Activated T-cell treated with anti-CD3 and anti-CD28 coated beads for 24 hours (primary cell): ENCODE data around the gene UNC13B.
"Not testable (repeated sequence)": the region's sequence is repeated elsewhere in the genome, so short reads cannot be mapped to it uniquely, and the experiment has no call there.

Experiments used
- DNase-seq: peaks from one replicate; pipeline ENCODE4 v3.0.0-alpha.2; 2020; ENCODE audit warnings: low read depth

Gene UNC13B

DNA sequence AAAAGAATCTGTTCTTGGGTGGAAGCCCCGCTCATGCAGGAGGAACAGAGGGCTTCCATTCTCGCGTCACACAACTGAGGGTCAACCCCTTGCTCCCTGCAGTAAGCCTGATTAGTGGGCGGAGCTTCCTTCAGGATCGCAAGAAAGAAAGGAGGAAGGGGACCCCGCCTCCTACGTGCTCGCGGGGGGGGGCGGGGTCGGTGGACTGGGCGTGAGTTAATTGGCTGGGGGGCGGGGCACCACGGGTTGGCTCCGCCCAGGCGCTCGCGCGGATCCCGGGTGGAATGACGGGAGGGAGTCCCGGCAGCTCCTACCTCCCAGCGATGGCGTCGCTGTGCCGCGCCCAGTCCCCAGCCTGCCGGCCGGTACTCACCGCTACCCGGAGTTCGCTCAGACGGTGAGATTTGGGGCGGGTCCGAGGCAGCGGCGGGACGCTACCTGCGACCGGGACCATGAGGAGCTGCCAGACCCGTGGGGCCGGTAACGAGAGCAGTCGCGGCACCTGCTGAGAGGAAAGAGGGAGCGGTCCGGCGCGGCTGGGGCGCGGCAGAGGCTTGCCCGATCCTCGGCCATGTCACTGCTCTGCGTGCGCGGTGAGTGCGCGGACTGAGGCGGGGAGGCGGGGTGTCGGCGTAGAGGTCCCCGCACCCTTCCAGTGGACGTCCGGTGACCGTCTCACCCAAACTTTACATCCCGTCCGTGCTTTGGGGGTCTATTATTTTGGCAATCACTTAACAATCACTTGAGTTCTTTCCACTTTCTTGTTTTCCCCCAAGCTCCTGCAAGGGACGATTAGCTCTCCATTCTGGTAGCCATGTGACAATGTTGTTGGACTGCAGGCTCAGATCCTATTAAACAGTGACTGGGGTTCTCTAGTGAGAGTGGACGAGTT lies at the start of gene UNC13B:
Gene UNC13B, plus strand, starts transcription at position 297 of the 892 bp plus-strand sequence. Its CDS starts 275 bp downstream, at position 572.
- peak; percentile 68 for DNase-seq

- DNase-seq = no peak
Measured at GRCh38 chr9:35112257-35113020, 49.4 kb upstream of the UNC13B start.

GRCh38 chr9:35114113-35114839 lies 47.5 kb upstream of the UNC13B start:
- DNase-seq = peak; percentile 54

DNA sequence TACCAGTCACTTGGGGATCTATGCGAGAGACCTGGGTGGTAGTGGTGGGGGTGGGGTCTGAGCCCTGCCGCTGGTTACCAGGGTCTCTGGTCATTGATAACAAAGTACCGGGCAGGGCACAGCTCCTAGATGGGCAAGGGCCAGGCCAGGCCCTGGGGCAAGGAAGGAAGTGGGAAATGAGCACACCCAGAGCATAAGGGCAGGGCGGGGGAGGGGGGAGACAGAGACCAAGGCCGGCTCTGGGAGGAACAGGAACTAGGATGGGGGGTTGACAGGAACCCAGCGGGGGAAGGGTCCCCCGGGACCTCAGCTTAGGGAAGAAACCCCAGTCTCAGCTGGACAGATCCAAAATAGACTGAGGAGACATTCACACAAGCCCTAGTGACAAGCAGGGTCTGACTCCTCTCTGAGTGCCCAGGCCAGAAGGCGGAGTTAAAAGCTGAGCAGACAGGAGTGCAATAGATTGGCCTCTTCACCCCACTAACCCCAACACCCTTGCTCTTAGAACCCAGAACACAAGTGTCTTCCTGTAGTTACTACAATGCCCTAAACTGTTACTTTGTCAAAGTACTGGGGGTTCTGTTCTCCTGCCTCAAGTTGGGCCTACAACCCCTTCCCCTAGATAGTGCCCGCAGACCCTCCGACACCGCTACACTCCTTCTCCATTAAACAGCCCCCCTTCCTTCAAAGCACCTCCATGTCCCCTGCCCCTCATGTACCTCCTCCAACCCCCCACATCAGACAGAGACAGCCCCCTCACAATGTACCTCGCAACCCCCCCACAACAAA lies 46.8 kb upstream of the UNC13B start:
- DNase-seq = no peak

DNA sequence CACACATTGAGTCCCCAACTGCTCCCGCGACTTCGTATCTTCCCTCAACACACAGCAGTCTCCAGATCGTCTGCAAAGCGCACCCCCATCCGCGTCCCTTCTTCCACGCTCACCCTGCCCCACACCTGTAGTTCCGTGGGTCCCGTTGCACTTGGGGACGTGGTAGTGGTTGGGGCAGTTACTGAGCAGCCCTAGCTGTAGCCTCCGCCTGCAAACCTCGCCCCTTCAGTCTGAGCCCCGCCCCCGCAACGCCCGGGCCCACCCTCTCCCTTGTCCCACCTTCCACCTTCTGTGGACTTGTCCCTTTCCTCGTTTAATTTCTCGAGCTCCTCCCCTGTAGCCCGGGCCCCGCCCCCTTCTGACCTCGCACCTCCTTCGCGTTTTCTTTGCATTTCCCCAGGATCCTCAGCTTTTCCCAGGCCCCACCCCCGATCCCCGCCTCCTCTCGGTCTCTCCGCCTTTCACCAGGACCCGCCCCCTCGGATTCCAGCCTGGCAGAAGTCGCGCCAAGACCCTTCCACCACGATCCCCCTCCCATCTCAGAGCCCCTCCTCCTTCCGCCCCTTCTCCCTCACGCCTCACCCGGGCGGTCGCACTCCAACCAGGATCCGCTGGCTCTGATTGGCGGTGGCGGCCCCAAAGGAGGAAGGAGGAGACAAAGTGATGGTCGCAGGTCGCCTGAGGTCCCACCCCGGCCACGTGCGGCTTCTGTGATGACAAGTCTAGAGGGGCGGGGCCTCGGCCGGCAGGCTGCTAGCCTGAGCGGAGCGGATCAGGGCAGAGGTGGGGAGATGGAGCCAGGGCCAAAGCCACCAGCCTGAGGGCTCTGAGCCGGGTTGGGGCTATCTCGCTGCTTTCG lies 45.9 kb upstream of the UNC13B start, which contains the start of gene ATOSB:
Gene ATOSB, minus strand, starts transcription at position 183 of the 859 bp plus-strand sequence. CDS start 7,588 bp downstream, outside the sequence.
- DNase-seq = peak; percentile 90

DNA sequence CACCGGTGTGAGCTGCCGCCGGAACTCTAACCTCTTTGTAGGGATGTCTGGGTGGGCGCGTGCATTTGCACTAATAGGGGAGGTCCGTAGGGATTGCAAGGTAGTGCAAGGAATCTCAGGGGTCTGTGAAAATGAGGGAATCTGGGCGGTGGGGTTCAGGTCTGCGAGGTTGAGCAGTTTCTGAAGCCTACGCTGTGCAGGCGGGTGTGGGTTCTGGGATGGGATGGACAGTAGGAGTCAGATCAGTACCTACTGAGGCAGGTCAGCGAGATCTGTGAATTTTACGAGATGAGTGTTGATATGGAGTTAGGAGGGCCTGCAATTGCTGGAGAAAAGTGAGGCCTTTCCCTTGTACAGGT lies 45.3 kb upstream of the UNC13B start:
- DNase-seq = no peak

- peak; percentile 83 for DNase-seq
Measured at GRCh38 chr9:35116898-35117551, 44.8 kb upstream of the UNC13B start.

- no peak for DNase-seq
Measured at GRCh38 chr9:35134920-35135319, 26.9 kb upstream of the UNC13B start.

DNA sequence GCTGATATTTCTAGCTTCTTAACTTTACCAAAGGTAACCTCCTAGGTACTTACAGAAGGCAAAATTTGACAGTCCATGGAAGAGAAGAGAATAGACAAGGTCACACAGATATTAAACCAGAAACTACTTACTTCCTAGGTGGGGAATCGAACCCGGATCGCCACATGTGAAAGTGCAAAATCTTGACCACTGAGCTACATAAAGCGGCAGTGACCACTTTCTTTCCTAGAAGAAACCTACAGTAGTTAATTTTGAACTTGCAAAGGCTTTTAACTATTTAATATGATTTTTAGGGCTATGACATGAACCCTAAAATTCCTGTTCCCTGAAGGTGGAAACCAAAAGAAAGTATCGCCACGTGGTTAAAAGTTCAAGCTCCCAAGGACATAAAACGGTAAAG lies 25.8 kb upstream of the UNC13B start:
- no peak for DNase-seq

DNA sequence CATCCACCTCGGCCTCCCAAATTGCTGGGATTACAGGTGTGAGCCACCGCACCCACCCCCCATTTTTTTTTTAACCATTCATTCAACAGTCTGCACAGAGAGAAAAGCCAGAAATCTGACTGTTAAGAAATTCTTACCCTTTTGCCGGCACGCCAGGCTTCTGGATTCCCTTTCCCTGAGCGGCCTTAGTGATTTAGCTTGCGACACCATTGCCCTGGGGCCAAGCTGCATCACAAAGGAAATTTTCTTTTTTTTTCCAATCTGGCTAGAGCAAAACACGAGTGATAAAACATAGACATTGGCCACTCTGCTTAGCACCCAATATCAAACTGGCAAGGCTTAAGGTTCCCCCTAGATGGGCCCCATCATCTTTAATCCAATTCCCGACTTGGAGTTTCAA lies 24.9 kb upstream of the UNC13B start:
- no peak for DNase-seq

DNA sequence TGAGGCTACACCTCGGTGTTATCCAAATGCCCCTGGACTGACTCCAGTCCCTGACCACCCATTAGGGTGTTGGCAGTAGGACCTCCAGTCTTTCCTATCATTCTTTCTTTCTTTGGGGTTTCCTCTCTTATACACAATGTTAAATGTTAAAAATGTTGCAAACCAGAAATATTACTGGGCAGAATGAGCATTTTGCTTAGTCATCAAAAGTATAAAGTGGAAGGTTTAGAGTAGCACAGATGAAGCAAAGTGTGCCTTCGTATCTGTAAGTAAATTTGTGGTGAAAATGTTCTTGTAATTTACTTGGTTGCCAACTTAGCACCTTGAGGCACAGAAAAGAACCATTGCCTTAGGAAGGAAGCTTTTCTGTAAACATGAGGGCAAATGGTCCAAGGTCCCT lies 21.7 kb upstream of the UNC13B start:
- no peak for DNase-seq

DNA sequence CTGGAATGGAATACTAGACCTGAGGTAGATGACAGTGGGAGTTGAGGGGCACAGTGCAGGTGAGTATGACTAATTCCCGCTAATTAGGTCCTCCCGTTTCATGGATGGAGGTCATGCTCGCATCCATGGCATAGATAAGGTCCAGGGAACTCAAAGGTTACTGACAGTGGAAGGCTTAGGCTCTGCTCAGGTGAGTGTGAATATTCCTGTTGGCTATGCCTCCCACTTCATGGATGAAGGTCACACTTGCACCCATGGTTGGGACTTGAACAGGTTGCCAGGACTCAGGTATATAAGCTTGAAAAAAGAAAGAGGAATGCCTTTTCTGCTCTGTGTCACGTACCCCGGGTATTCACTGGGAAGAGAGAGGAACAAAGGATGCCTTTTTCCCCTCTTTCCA lies 19.8 kb upstream of the UNC13B start:
- DNase-seq = no peak

GRCh38 chr9:35147941-35148563 lies 13.8 kb upstream of the UNC13B start:
- not testable (repeated sequence) for DNase-seq

- no peak for DNase-seq
Measured at GRCh38 chr9:35152926-35153325, 8.9 kb upstream of the UNC13B start.

DNA sequence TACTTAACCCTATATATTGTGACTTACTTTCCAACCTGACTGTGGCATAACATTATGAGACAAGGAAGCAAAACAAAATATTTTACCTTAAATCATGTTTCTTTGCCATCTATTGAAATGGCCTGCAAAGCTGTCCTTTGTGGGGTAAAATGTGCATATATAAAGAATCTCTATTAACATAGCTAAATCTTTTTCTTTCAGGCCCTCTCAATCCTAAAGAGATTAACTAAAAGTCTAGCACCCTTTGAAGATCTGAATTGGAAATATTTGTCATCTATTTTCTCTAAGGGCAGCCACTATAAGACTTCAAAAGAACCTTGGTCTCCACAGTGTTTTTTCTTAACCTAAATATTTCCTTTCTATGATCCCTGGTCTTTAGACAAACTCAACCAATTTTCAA lies 5.0 kb upstream of the UNC13B start:
- DNase-seq = no peak

- DNase-seq = not testable (repeated sequence)
Measured at GRCh38 chr9:35157836-35158235, 4.0 kb upstream of the UNC13B start.

DNA sequence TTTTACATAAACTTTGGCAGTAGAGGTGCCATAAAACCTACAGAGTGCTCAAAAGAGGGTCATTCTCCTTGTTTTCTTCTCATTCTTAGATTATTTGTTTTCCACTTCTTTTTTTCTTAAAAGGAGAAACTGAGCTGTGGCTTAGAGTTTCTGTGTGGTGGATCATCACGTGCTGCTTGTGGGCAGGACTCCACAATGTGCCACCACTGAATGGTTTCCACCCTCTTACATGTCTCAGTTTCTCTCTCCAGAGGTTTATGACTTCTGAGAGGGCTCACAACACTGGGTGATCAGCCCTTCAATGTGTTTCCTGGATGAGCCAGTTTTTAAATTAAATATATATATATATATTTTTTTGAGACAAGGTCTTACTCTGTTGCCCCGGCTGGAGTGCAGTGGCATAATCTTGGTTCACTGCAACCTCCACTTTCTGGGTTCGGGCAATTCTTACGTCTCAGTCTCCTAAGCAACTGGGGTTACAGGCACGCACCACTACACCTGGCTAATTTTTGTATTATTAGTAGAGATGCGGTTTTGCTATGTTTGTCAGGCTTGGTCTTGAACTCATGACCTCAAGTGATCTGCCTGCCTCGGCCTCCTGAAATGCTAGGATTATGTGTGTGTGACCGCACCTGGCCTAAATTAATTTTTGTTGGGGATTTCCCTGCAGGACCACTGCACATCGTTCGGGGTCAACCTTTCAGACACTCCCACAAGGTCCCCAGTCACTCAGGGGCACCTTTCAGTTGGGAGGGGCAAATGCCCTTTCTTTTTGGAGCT lies 3.1 kb upstream of the UNC13B start:
- no peak for DNase-seq

GRCh38 chr9:35162605-35163315 lies 951 bp downstream of the UNC13B start:
- no peak for DNase-seq
